WERI-Rb-1 (cell line): Measurements from ENCODE around the gene TAPT1.

ENCODE experiments used
- DNase-seq: peaks from one replicate; pipeline ENCODE4 v3.0.0-alpha.2; 2020
- H3K27ac ChIP-seq: fragments of 250-450 bp; sonication (Bioruptor Pico); 2 replicates; pipeline ENCODE4 v1.5.1; 2020; ENCODE audit warnings: mild to moderate bottlenecking, moderate library complexity
- H3K27me3 ChIP-seq: fragments of 250-450 bp; sonication (Bioruptor Pico); 2 replicates; pipeline ENCODE4 v1.5.1; 2021; ENCODE audit warnings: mild to moderate bottlenecking, low read depth, moderate library complexity; ENCODE audit not compliant: insufficient read depth, severe bottlenecking
- H3K36me3 ChIP-seq: fragments of 250-450 bp; sonication (Bioruptor Pico); 2 replicates; pipeline ENCODE4 v1.5.1; 2020; ENCODE audit warnings: mild to moderate bottlenecking, moderate library complexity
- H3K4me3 ChIP-seq: 2 replicates; pipeline ENCODE4 v1.5.1; 2011; ENCODE audit warnings: low read depth, mild to moderate bottlenecking, control low read depth, low read length
- H3K9me3 ChIP-seq: fragments of 250-450 bp; sonication (Bioruptor Pico); 2 replicates; pipeline ENCODE4 v1.5.1; 2021; ENCODE audit warnings: mild to moderate bottlenecking, moderate library complexity; ENCODE audit not compliant: severe bottlenecking
- CTCF ChIP-seq: IDR thresholded peaks from 2 replicates; pipeline ENCODE4 v1.5.1; 2011; ENCODE audit warnings: low read depth, mild to moderate bottlenecking, control low read depth, inconsistent platforms, low read length

TAPT1 gene

GRCh38 chr4:16192631-16193518 lies 33.4 kb downstream of the TAPT1 start:
- no peak for TF ChIP-seq CTCF
- no peak overlapping the region for H3K4me3 ChIP-seq

GRCh38 chr4:16192057-16192456 lies 34.2 kb downstream of the TAPT1 start:
- TF ChIP-seq CTCF, result no peak
- H3K4me3 ChIP-seq, result no peak overlapping the region
- H3K27me3 ChIP-seq, result no peaks in the 10 kb centered on the region
- H3K9me3 ChIP-seq, result no peaks in the 10 kb centered on the region
- no peak overlapping the region for H3K27ac ChIP-seq
- peaks cover 29% of the 10 kb centered on the region for H3K36me3 ChIP-seq
- no peak for DNase-seq

More at GRCh38 chr4:16192631-16193518, 33.4 kb downstream of the TAPT1 start:
- Histone ChIP-seq H3K27ac (no peak overlapping the region), H3K36me3 (peaks cover 29% of the 10 kb centered on the region), H3K27me3 (no peaks in the 10 kb centered on the region), H3K9me3 (no peaks in the 10 kb centered on the region)
- DNase-seq, result no peak

GRCh38 chr4:16187455-16187854 lies 38.8 kb downstream of the TAPT1 start:
- Histone ChIP-seq H3K27ac (no peak overlapping the region), H3K27me3 (no peaks in the 10 kb centered on the region), H3K36me3 (peaks cover 34% of the 10 kb centered on the region), H3K4me3 (no peak overlapping the region), H3K9me3 (no peaks in the 10 kb centered on the region)
- TF ChIP-seq CTCF, result no peak
- no peak for DNase-seq

GRCh38 chr4:16186986-16187385 lies 39.3 kb downstream of the TAPT1 start:
- H3K36me3 ChIP-seq, result peaks cover 34% of the 10 kb centered on the region
- H3K9me3 ChIP-seq, result no peaks in the 10 kb centered on the region
- no peak overlapping the region for H3K27ac ChIP-seq
- H3K27me3 ChIP-seq, result no peaks in the 10 kb centered on the region
- H3K4me3 ChIP-seq, result no peak overlapping the region
- TF ChIP-seq CTCF, result no peak
- no peak for DNase-seq

- no peaks in the 10 kb centered on the region for H3K27me3 ChIP-seq
- no peak for DNase-seq
- H3K36me3 ChIP-seq, result peaks cover 16% of the 10 kb centered on the region
- no peaks in the 10 kb centered on the region for H3K9me3 ChIP-seq
- no peak overlapping the region for H3K4me3 ChIP-seq
- no peak overlapping the region for H3K27ac ChIP-seq
- no peak for TF ChIP-seq CTCF
Observed at GRCh38 chr4:16183604-16184003, 42.7 kb downstream of the TAPT1 start.
